HepG2 (cell line): ENCODE data around the gene NOS1AP. TPM values are rescaled to one million over a fixed set of nuclear protein-coding genes. Genes with fewer than 3 reads are reported as not detected.

Source experiments
- ARID3A ChIP-seq: IDR thresholded peaks from 2 replicates; pipeline ENCODE4 v1.6.1; 2012; ENCODE audit warnings: low read depth, low read length, improper control_type of control experiment
- CEBPB ChIP-seq: IDR thresholded peaks from 2 replicates; pipeline ENCODE4 v1.6.1; 2011; ENCODE audit warnings: low read depth, low read length, improper control_type of control experiment, borderline replicate concordance
- ELF3 ChIP-seq: IDR thresholded peaks from 2 replicates; pipeline ENCODE4 v1.6.1; 2016; ENCODE audit warnings: missing genetic modification reagents, missing compliant biosample characterization
- JUN ChIP-seq: sonication (generic); formaldehyde crosslinking; IDR thresholded peaks from 2 replicates; pipeline ENCODE4 v1.4.0; 2020; ENCODE audit warnings: mild to moderate bottlenecking, missing genetic modification reagents
- MAX ChIP-seq: IDR thresholded peaks from 2 replicates; pipeline ENCODE4 v1.6.1; 2012; ENCODE audit warnings: inconsistent platforms
- MYPOP ChIP-seq: sonication (generic); formaldehyde crosslinking; IDR thresholded peaks from 2 replicates; pipeline ENCODE4 v1.8.1; 2023; ENCODE audit warnings: mild to moderate bottlenecking, moderate library complexity, missing genetic modification reagents
- NFRKB ChIP-seq: fragments of 450-650 bp; IDR thresholded peaks from 2 replicates; pipeline ENCODE4 v1.6.1; 2017
- NR2F1 ChIP-seq, 2 experiments: fragments of 450-650 bp in 1 of 2; formaldehyde crosslinking in 1 of 2; IDR thresholded peaks; 2 replicates each; pipeline versions ENCODE4 v1.5.0 to v1.6.1; 2016 to 2020; ENCODE audit warnings: mild to moderate bottlenecking in 1 of 2, missing compliant biosample characterization in 1 of 2, missing genetic modification reagents in 1 of 2, moderate library complexity in 1 of 2
- RARA ChIP-seq: IDR thresholded peaks from 2 replicates; pipeline ENCODE4 v1.6.1; 2016; ENCODE audit warnings: missing genetic modification reagents, missing compliant biosample characterization
- RXRA ChIP-seq: sonication (generic); formaldehyde crosslinking; IDR thresholded peaks from 2 replicates; pipeline ENCODE4 v1.5.1; 2020; ENCODE audit warnings: missing genetic modification reagents
- TBX2 ChIP-seq: sonication (generic); formaldehyde crosslinking; IDR thresholded peaks from 2 replicates; pipeline ENCODE4 v1.5.0; 2020; ENCODE audit warnings: missing genetic modification reagents, mild to moderate bottlenecking, borderline replicate concordance
- ZBTB8A ChIP-seq: sonication (generic); formaldehyde crosslinking; IDR thresholded peaks from 2 replicates; pipeline ENCODE4 v1.4.0; 2020; ENCODE audit warnings: mild to moderate bottlenecking, low read depth, missing genetic modification reagents, borderline replicate concordance
- ZFP41 ChIP-seq: sonication (generic); formaldehyde crosslinking; IDR thresholded peaks from 2 replicates; pipeline ENCODE4 v1.4.0; 2020; ENCODE audit warnings: mild to moderate bottlenecking, missing genetic modification reagents, borderline replicate concordance
- ZNF142 ChIP-seq: sonication (generic); formaldehyde crosslinking; IDR thresholded peaks from 2 replicates; pipeline ENCODE4 v1.4.0; 2020; ENCODE audit warnings: missing genetic modification reagents
- ZNF143 ChIP-seq: sonication (generic); formaldehyde crosslinking; IDR thresholded peaks from 2 replicates; pipeline ENCODE4 v1.4.0; 2020; ENCODE audit warnings: missing genetic modification reagents
- ZNF263 ChIP-seq: sonication (generic); formaldehyde crosslinking; IDR thresholded peaks from 2 replicates; pipeline ENCODE4 v1.4.0; 2020; ENCODE audit warnings: missing genetic modification reagents
- ZNF512 ChIP-seq: sonication (generic); formaldehyde crosslinking; IDR thresholded peaks from 2 replicates; pipeline ENCODE4 v1.4.0; 2020; ENCODE audit warnings: mild to moderate bottlenecking, missing genetic modification reagents
- ZNF577 ChIP-seq: sonication (generic); formaldehyde crosslinking; IDR thresholded peaks from 2 replicates; pipeline ENCODE4 v1.4.0; 2020; ENCODE audit warnings: mild to moderate bottlenecking, low read depth, missing genetic modification reagents, borderline replicate concordance
- ZNF709 ChIP-seq: sonication (generic); formaldehyde crosslinking; IDR thresholded peaks from 2 replicates; pipeline ENCODE4 v1.5.0; 2020; ENCODE audit warnings: mild to moderate bottlenecking, missing genetic modification reagents
- polyA plus RNA-seq, 8 experiments: library from polyadenylated mRNA; depleted of rRNA in 3 of 8; stranded (reverse) in 7 of 8; unstranded in 1 of 8; fragments of >200 nt; fragmentation: Illumina TruSeq in 4 of 8; extraction: Trizol in 4 of 8; gene quantifications; 2 replicates each; pipeline versions ENCODE4 v1.2.1 to v1.2.3, GENCODE V29; 2011 to 2016; ENCODE audit warnings: low read depth in 4 of 8, missing spikeins in 1 of 8, mixed read lengths in 1 of 8; ENCODE audit not compliant: insufficient read depth in 1 of 8
- total RNA-seq, 5 experiments: library from RNA; depleted of rRNA; stranded (reverse); fragments of >200 nt; fragmentation: Illumina TruSeq; extraction: Trizol; gene quantifications; 2 replicates each; pipeline ENCODE4 v1.2.3, GENCODE V29; 2016; ENCODE audit warnings: low read depth in 1 of 5

The NOS1AP gene
- total and polyA plus RNA-seq, 2 of the 13 experiments (the other 11 are each of a cell fraction or from before 2014, with no cell fraction given) = 2.0 to 3.3 TPM

GRCh38 chr1:162091681-162092524, 22.4 kb downstream of the NOS1AP start (continued):
- TF ChIP-seq RXRA (CRISPR knock-in tag) (peak; percentile 89; the same call in 1 of the 2 replicates), ZFP41 (CRISPR knock-in tag) (no peak), JUN (0 out of 2 replicates have a peak, but pooled peaks have one; percentile 72), RARA (peak; percentile 97), CEBPB (peak; percentile 77), ZNF577 (no peak), ZNF143 (CRISPR knock-in tag) (peak; percentile 45; the same call in 1 of the 2 replicates), ELF3 (CRISPR knock-in tag) (peak; percentile 87), NFRKB (no peak), ZNF512 (no peak), TBX2 (CRISPR knock-in tag) (peak; percentile 77), ZNF263 (CRISPR knock-in tag) (peak; percentile 20; the same call in 1 of the 2 replicates), MAX (peak; percentile 60), NR2F1 (CRISPR knock-in tag; IDR thresholded peaks at IDR 0.05) (peak in 1 of 2 experiments; percentile 75; a peak in 2 of 4 replicates), ZBTB8A (CRISPR knock-in tag) (no peak), ZNF709 (CRISPR knock-in tag) (no peak), ZNF142 (no peak), MYPOP (CRISPR knock-in tag) (no peak), ARID3A (peak; percentile 80)
